DOHH2 (cell line): ENCODE results near the gene PP2D1.

Experiments used
- H3F3A ChIP-seq: fragments of 200-600 bp; sonication (generic), shearing (Covaris generic); 2 replicates; pipeline ENCODE4 v1.6.0; 2016; ENCODE audit warnings: antibody characterized with exemption, mild to moderate bottlenecking; ENCODE audit not compliant: control insufficient read depth, insufficient read depth
- H3K27ac ChIP-seq: fragments of 200-600 bp; sonication (generic); 2 replicates; pipeline ENCODE4 v1.5.1; 2014; ENCODE audit warnings: low read depth, mild to moderate bottlenecking, low read length, moderate library complexity
- H3K27me3 ChIP-seq: fragments of 200-600 bp; sonication (generic); 2 replicates; pipeline ENCODE4 v1.6.1; 2014; ENCODE audit warnings: mild to moderate bottlenecking, low read length, mixed read lengths; ENCODE audit not compliant: control insufficient read depth
- H3K36me3 ChIP-seq: fragments of 200-600 bp; sonication (generic); 2 replicates; pipeline ENCODE4 v1.6.1; 2014; ENCODE audit warnings: mild to moderate bottlenecking, low read length, moderate library complexity, mixed read lengths; ENCODE audit not compliant: control insufficient read depth
- H3K4me1 ChIP-seq: fragments of 200-600 bp; sonication (generic); 2 replicates; pipeline ENCODE4 v1.6.1; 2014; ENCODE audit warnings: mild to moderate bottlenecking, low read length, mixed read lengths; ENCODE audit not compliant: control insufficient read depth
- H3K4me2 ChIP-seq: fragments of 200-600 bp; sonication (generic); 2 replicates; pipeline ENCODE4 v1.6.0; 2014; ENCODE audit warnings: mild to moderate bottlenecking, low read length, moderate library complexity
- H3K4me3 ChIP-seq: fragments of 200-600 bp; sonication (generic); 2 replicates; pipeline ENCODE4 v1.5.1; 2014; ENCODE audit warnings: mild to moderate bottlenecking, low read length, mixed read lengths
- H3K79me2 ChIP-seq: fragments of 200-600 bp; sonication (generic); 2 replicates; pipeline ENCODE4 v1.6.1; 2014; ENCODE audit warnings: mild to moderate bottlenecking, low read length, mixed read lengths; ENCODE audit not compliant: control insufficient read depth
- H3K9me2 ChIP-seq: fragments of 200-600 bp; sonication (generic); replicated peaks from 2 replicates; pipeline ENCODE4 v1.6.1; 2014; ENCODE audit warnings: mild to moderate bottlenecking, low read length, mixed read lengths; ENCODE audit not compliant: control insufficient read depth
- H3K9me3 ChIP-seq: fragments of 200-600 bp; sonication (generic); 2 replicates; pipeline ENCODE4 v1.6.1; 2014; ENCODE audit warnings: antibody characterized with exemption, low read length, mixed read lengths; ENCODE audit not compliant: control insufficient read depth, insufficient read depth
- H4K20me1 ChIP-seq: fragments of 200-600 bp; sonication (generic); 2 replicates; pipeline ENCODE4 v1.6.0; 2014; ENCODE audit warnings: low read depth, mild to moderate bottlenecking, antibody characterized with exemption, low read length, moderate library complexity; ENCODE audit not compliant: control insufficient read depth, insufficient read depth
- EZH2phosphoT487 ChIP-seq: fragments of 200-600 bp; sonication (generic); IDR thresholded peaks from 2 replicates; pipeline ENCODE4 v1.6.1; 2017; ENCODE audit warnings: borderline replicate concordance, mild to moderate bottlenecking, antibody characterized with exemption, low read length, moderate library complexity, mixed read lengths
- TF ChIP-seq, protein P1 (sequence below): fragments of 200-600 bp; sonication (generic); IDR thresholded peaks from one replicate; pipeline ENCODE4 v1.5.1; 2014; ENCODE audit warnings: antibody characterized with exemption, mild to moderate bottlenecking, low read depth, low read length; ENCODE audit not compliant: poor library complexity, severe bottlenecking

PP2D1 gene

DNA sequence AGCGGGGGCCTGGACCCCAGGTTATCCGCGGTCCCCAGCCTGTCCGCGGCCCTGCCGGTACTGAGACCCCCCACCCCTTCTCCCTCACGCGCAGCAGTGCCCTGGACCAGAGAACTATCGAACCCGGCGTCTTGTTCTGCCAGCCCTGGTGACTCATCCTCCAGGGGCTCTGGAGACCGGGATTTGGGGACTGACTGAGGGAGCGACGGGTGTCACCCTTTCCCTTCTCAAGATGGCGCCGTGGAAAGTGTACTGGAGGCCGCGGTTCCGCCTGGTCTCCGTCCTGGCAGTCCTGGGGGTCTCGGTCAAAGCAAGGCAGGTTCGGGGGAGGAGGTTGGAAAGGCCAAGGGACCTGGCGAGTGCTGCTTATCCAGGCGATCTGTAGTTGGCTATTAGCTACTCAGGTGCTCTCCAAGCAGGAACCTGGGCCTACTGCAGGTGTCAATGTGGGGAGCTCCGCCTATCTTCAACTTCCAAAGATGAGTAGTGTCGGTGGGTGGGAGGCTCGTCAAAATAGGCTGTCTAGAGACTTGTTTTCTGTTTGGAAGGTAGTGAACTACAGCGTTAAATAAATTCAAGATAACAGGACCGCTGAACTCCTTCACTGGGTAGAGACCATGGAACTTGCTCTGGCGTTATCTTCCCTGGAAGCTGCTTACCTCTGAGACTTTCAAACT lies 64.4 kb downstream of the PP2D1 start:
- peaks cover 56% of the 10 kb centered on the region for H3K79me2 ChIP-seq
- peak overlapping the region; percentile 84 for H3K4me2 ChIP-seq
- peaks cover 50% of the 10 kb centered on the region for H3K36me3 ChIP-seq
- H3K4me1 ChIP-seq: peaks cover 24% of the 10 kb centered on the region
- H4K20me1 ChIP-seq: peaks cover 8% of the 10 kb centered on the region; the same call in 1 of the 2 replicates
- H3K9me2 ChIP-seq: no peaks in the 10 kb centered on the region
- peak overlapping the region; percentile 88 for H3K4me3 ChIP-seq
- TF ChIP-seq EZH2phosphoT487: no peak
- TF ChIP-seq, protein P1, sequence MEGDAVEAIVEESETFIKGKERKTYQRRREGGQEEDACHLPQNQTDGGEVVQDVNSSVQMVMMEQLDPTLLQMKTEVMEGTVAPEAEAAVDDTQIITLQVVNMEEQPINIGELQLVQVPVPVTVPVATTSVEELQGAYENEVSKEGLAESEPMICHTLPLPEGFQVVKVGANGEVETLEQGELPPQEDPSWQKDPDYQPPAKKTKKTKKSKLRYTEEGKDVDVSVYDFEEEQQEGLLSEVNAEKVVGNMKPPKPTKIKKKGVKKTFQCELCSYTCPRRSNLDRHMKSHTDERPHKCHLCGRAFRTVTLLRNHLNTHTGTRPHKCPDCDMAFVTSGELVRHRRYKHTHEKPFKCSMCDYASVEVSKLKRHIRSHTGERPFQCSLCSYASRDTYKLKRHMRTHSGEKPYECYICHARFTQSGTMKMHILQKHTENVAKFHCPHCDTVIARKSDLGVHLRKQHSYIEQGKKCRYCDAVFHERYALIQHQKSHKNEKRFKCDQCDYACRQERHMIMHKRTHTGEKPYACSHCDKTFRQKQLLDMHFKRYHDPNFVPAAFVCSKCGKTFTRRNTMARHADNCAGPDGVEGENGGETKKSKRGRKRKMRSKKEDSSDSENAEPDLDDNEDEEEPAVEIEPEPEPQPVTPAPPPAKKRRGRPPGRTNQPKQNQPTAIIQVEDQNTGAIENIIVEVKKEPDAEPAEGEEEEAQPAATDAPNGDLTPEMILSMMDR: no peak
- no peaks in the 10 kb centered on the region for H3K9me3 ChIP-seq
- H3K27ac ChIP-seq: peak overlapping the region; percentile 77
- no peaks in the 10 kb centered on the region for H3K27me3 ChIP-seq
- H3F3A ChIP-seq: no peaks in the 10 kb centered on the region

DNA sequence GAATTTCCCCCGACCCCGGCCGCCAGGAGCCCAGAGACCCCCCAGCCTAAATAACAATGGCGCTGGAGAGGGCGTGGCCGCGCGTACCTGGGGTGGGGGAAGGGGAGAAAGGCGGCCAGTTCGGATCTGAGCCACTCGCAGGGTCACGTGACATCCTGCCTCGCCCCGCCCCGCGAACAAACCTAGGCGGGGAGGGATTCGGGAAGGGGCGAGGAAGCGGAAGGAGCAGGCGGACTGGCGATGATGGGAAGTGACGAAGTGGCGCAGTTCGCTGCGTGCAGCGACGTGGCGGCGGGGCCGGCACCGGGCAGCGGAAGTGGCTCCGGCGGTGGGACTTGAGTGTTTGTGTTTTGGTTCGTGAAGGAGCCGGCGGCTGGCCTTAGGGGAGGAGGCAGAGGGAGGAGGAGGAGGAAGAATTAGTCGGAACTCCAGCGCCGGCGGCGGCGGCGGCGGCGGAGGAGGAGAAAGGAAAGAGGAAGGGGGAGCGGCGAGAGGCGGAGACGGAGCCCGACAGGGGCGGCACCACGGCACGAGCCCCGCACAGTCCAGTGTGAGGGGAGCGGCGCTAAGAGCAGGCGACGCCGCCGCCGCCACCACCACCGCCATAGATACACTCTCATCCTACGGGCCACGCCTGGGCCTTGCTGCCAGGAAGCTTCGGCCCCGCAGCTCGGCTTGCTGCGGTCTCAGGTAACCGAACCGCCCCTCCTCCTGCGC lies 65.1 kb downstream of the PP2D1 start, which contains the start of gene RAB5A:
Gene RAB5A, plus strand, starts transcription at position 266 of the 717 bp plus-strand sequence. CDS start 3,802 bp downstream, outside the sequence.
- TF ChIP-seq EZH2phosphoT487: no peak
- TF ChIP-seq, protein P1: no peak
- H3K36me3 ChIP-seq: peaks cover 43% of the 10 kb centered on the region
- H3K4me1 ChIP-seq: peaks cover 24% of the 10 kb centered on the region
- peak within 1 kb of the TSS; percentile 77 for H3K27ac ChIP-seq
- peaks cover 8% of the 10 kb centered on the region; the same call in 1 of the 2 replicates for H4K20me1 ChIP-seq
- H3K9me2 ChIP-seq: no peaks in the 10 kb centered on the region
- peaks cover 49% of the 10 kb centered on the region for H3K79me2 ChIP-seq
- peak within 1 kb of the TSS; percentile 84 for H3K4me2 ChIP-seq
- H3F3A ChIP-seq: no peaks in the 10 kb centered on the region
- H3K9me3 ChIP-seq: no peaks in the 10 kb centered on the region
- peak within 1 kb of the TSS; percentile 88 for H3K4me3 ChIP-seq
- no peaks in the 10 kb centered on the region for H3K27me3 ChIP-seq

DNA sequence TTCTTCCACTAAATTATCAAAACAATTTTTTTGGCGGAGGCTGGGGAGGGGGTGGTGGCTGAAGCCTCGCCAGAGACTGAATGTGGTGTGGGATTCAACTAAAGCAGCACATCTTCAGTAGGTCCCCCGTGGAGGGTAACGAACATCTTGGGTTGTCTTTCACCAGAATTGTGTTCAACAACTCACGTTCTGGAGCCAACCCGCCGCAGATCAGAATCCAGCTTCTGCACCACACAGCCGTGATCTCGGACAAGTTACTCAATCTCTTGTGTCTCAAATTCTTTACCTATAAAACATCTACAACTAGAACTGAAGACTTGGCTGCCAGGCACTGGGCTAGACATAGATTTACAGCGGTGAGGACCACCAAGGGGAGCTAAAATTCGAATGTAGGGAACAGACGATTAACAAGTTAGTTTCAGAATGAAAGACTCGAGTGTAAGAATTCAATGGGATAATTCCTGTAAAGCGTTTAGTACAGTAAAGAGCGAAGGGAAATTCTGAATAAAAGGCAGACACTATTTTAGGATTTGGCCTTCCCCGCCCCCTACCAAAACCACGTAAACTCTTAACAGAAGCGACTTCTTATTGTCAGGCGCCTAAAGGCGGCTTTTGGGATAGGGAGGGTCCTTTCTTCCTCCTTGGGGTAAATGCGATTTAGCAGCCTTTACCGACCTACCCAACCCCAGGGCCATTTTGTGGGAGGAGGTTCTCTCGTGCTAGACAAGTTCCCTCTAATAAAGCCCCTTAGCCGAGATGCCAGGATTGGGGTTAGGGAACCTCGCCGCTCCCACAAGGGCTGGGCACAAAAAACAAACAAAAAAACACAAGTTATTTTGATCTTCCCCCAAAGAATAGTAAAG lies 65.9 kb downstream of the PP2D1 start:
- peaks cover 41% of the 10 kb centered on the region for H3K79me2 ChIP-seq
- peak overlapping the region; percentile 77 for H3K27ac ChIP-seq
- H3K4me1 ChIP-seq: peaks cover 24% of the 10 kb centered on the region
- H3K4me3 ChIP-seq: peak overlapping the region; percentile 88
- H4K20me1 ChIP-seq: peaks cover 8% of the 10 kb centered on the region; the same call in 1 of the 2 replicates
- H3F3A ChIP-seq: no peaks in the 10 kb centered on the region
- no peaks in the 10 kb centered on the region for H3K9me3 ChIP-seq
- H3K4me2 ChIP-seq: peak overlapping the region; percentile 74
- TF ChIP-seq, protein P1: no peak
- TF ChIP-seq EZH2phosphoT487: no peak
- peaks cover 35% of the 10 kb centered on the region for H3K36me3 ChIP-seq
- H3K27me3 ChIP-seq: no peaks in the 10 kb centered on the region
- no peaks in the 10 kb centered on the region for H3K9me2 ChIP-seq
